IPS DF 6.9 (cell line): ENCODE data around the gene WASF3.

ENCODE experiments used
- DNase-seq: peaks from one replicate; pipeline ENCODE4 v3.0.0-alpha.2; 2013; ENCODE audit warnings: low read depth, low spot score
- H3K27ac ChIP-seq: one replicate; pipeline ENCODE4 v1.5.1; 2013; ENCODE audit warnings: low read length, control low read depth
- H3K27me3 ChIP-seq: 2 replicates; pipeline ENCODE4 v1.6.1; 2013; ENCODE audit warnings: mild to moderate bottlenecking, low read length; ENCODE audit not compliant: control insufficient read depth, insufficient read depth
- H3K36me3 ChIP-seq: 2 replicates; pipeline ENCODE4 v1.6.1; 2013; ENCODE audit warnings: low read length; ENCODE audit not compliant: control insufficient read depth, insufficient read depth
- H3K4me1 ChIP-seq: 2 replicates; pipeline ENCODE4 v1.6.1; 2013; ENCODE audit warnings: low read length; ENCODE audit not compliant: control insufficient read depth, insufficient read depth
- H3K4me3 ChIP-seq: 2 replicates; pipeline ENCODE4 v1.5.1; 2013; ENCODE audit warnings: mild to moderate bottlenecking, low read length
- H3K9me3 ChIP-seq: 2 replicates; pipeline ENCODE4 v1.6.1; 2013; ENCODE audit warnings: low read length, inconsistent platforms; ENCODE audit not compliant: control insufficient read depth, insufficient read depth
- WGBS: extraction: QIAGEN DNeasy Blood & Tissue Kit; methylation state at CpG from one replicate; pipeline ENCODE4 v1.1.7; 2013; ENCODE audit warnings: mixed read lengths, missing lambda C conversion rate; ENCODE audit not compliant: insufficient read length, insufficient coverage; 5-methylcytosine and 5-hydroxymethylcytosine counted together

WASF3 gene

GRCh38 chr13:26599860-26600259, 42.4 kb downstream of the WASF3 start:
- no peak overlapping the region for H3K27ac ChIP-seq

GRCh38 chr13:26600343-26600742, 42.9 kb downstream of the WASF3 start:
- H3K27ac ChIP-seq = no peak overlapping the region
- no peak for DNase-seq
- no peaks in the 10 kb centered on the region for H3K4me1 ChIP-seq
- no peaks in the 10 kb centered on the region for H3K36me3 ChIP-seq
- no CpG with 5 or more reads among the region's 1 CpG for WGBS
- H3K27me3 ChIP-seq = no peaks in the 10 kb centered on the region
- H3K4me3 ChIP-seq = no peak overlapping the region
- H3K9me3 ChIP-seq = no peaks in the 10 kb centered on the region

More at GRCh38 chr13:26599860-26600259, 42.4 kb downstream of the WASF3 start:
- Histone ChIP-seq H3K36me3 (no peaks in the 10 kb centered on the region), H3K4me3 (no peak overlapping the region), H3K9me3 (no peaks in the 10 kb centered on the region), H3K4me1 (no peaks in the 10 kb centered on the region), H3K27me3 (no peaks in the 10 kb centered on the region)
- no peak for DNase-seq
- no CpG with 5 or more reads among the region's 1 CpG for WGBS

- no peaks in the 10 kb centered on the region for H3K4me1 ChIP-seq
- H3K27me3 ChIP-seq = no peaks in the 10 kb centered on the region
- H3K9me3 ChIP-seq = no peaks in the 10 kb centered on the region
- H3K27ac ChIP-seq = no peak overlapping the region
- no peak for DNase-seq
- no peak overlapping the region for H3K4me3 ChIP-seq
- H3K36me3 ChIP-seq = no peaks in the 10 kb centered on the region
- WGBS = no CpG with 5 or more reads among the region's 2 CpGs
These were observed 44.2 kb downstream of the WASF3 start for GRCh38 chr13:26601669-26602068.

GRCh38 chr13:26602783-26603182, 45.3 kb downstream of the WASF3 start:
- Histone ChIP-seq H3K27ac (no peak overlapping the region), H3K36me3 (no peaks in the 10 kb centered on the region), H3K4me1 (no peaks in the 10 kb centered on the region), H3K27me3 (no peaks in the 10 kb centered on the region), H3K4me3 (no peak overlapping the region), H3K9me3 (no peaks in the 10 kb centered on the region)
- no peak for DNase-seq
- no CpG with 5 or more reads among the region's 3 CpGs for WGBS

GRCh38 chr13:26604784-26605545, 47.5 kb downstream of the WASF3 start:
- H3K27ac ChIP-seq = no peak overlapping the region
- no peaks in the 10 kb centered on the region for H3K4me1 ChIP-seq
- WGBS = no CpG with 5 or more reads among the region's 3 CpGs
- no peaks in the 10 kb centered on the region for H3K9me3 ChIP-seq
- no peaks in the 10 kb centered on the region for H3K36me3 ChIP-seq
- no peaks in the 10 kb centered on the region for H3K27me3 ChIP-seq
- no peak overlapping the region for H3K4me3 ChIP-seq
- no peak for DNase-seq

- H3K4me3 ChIP-seq = no peak overlapping the region
- WGBS = no CpG with 5 or more reads among the region's 2 CpGs
- no peaks in the 10 kb centered on the region for H3K36me3 ChIP-seq
- no peak overlapping the region for H3K27ac ChIP-seq
- DNase-seq = no peak
- H3K4me1 ChIP-seq = no peaks in the 10 kb centered on the region
- H3K9me3 ChIP-seq = no peaks in the 10 kb centered on the region
- no peaks in the 10 kb centered on the region for H3K27me3 ChIP-seq
These were observed 48.4 kb downstream of the WASF3 start for GRCh38 chr13:26605845-26606244.

GRCh38 chr13:26606631-26607030, 49.1 kb downstream of the WASF3 start:
- no peak overlapping the region for H3K27ac ChIP-seq
- WGBS = no CpG with 5 or more reads among the region's 4 CpGs
- H3K36me3 ChIP-seq = no peaks in the 10 kb centered on the region
- DNase-seq = no peak
- no peaks in the 10 kb centered on the region for H3K4me1 ChIP-seq
- H3K9me3 ChIP-seq = no peaks in the 10 kb centered on the region
- no peaks in the 10 kb centered on the region for H3K27me3 ChIP-seq
- H3K4me3 ChIP-seq = no peak overlapping the region

GRCh38 chr13:26614721-26615120, 57.2 kb downstream of the WASF3 start:
- Histone ChIP-seq H3K4me3 (no peak overlapping the region), H3K36me3 (no peaks in the 10 kb centered on the region), H3K9me3 (no peaks in the 10 kb centered on the region; the same call in 1 of the 2 replicates), H3K27me3 (no peaks in the 10 kb centered on the region), H3K4me1 (no peaks in the 10 kb centered on the region), H3K27ac (no peak overlapping the region)
- WGBS = no CpG with 5 or more reads among the region's 5 CpGs
- no peak for DNase-seq

GRCh38 chr13:26616126-26616525, 58.6 kb downstream of the WASF3 start:
- no peaks in the 10 kb centered on the region for H3K27me3 ChIP-seq
- no peaks in the 10 kb centered on the region for H3K4me1 ChIP-seq
- H3K36me3 ChIP-seq = no peaks in the 10 kb centered on the region
- no peak overlapping the region for H3K27ac ChIP-seq
- WGBS = no CpG with 5 or more reads among the region's 2 CpGs
- no peaks in the 10 kb centered on the region; the same call in 1 of the 2 replicates for H3K9me3 ChIP-seq
- no peak overlapping the region for H3K4me3 ChIP-seq
- DNase-seq = no peak

- Histone ChIP-seq H3K4me1 (no peaks in the 10 kb centered on the region), H3K36me3 (no peaks in the 10 kb centered on the region), H3K27me3 (no peaks in the 10 kb centered on the region), H3K9me3 (no peaks in the 10 kb centered on the region; the same call in 1 of the 2 replicates), H3K27ac (no peak overlapping the region), H3K4me3 (no peak overlapping the region)
- no CpG with 5 or more reads among the region's 2 CpGs for WGBS
- no peak for DNase-seq
These were observed 61.2 kb downstream of the WASF3 start for GRCh38 chr13:26618726-26619125.

GRCh38 chr13:26619358-26619757, 61.9 kb downstream of the WASF3 start:
- DNase-seq = no peak
- no peaks in the 10 kb centered on the region; the same call in 1 of the 2 replicates for H3K9me3 ChIP-seq
- WGBS = no CpG with 5 or more reads among the region's 2 CpGs
- no peak overlapping the region for H3K4me3 ChIP-seq
- H3K36me3 ChIP-seq = no peaks in the 10 kb centered on the region
- no peaks in the 10 kb centered on the region for H3K27me3 ChIP-seq
- H3K4me1 ChIP-seq = no peaks in the 10 kb centered on the region
- no peak overlapping the region for H3K27ac ChIP-seq
